GM19239 (cell line): ENCODE measurements around the gene FGGY.

Source experiments
- DNase-seq: peaks from one replicate; pipeline ENCODE4 v3.0.0; 2011; ENCODE audit warnings: low spot score; ENCODE audit not compliant: insufficient read length
- FAIRE-seq: peaks from 2 replicates; lab custom pipeline; 2011; peaks lifted over from hg19 to GRCh38; lab: Jason Lieb, UNC

The FGGY gene

GRCh38 chr1:59759156-59759925, 462.4 kb downstream of the FGGY start:
- FAIRE-seq: peak; percentile 97
- DNase-seq: peak; percentile 62

GRCh38 chr1:59761443-59761842, 464.5 kb downstream of the FGGY start:
- no peak for DNase-seq
- no peak for FAIRE-seq

GRCh38 chr1:59763418-59763817, 466.5 kb downstream of the FGGY start:
- no peak for DNase-seq
- no peak for FAIRE-seq

- no peak for FAIRE-seq
- no peak for DNase-seq
These were observed 468.3 kb downstream of the FGGY start for GRCh38 chr1:59765011-59765730.

- no peak for FAIRE-seq
- no peak for DNase-seq
These were observed 469.4 kb downstream of the FGGY start for GRCh38 chr1:59766227-59766855.

- FAIRE-seq (no peak), DNase-seq (no peak)
These were observed 470.2 kb downstream of the FGGY start for GRCh38 chr1:59767119-59767518.

- DNase-seq (no peak), FAIRE-seq (no peak)
These were observed 472.2 kb downstream of the FGGY start for GRCh38 chr1:59768792-59769735.

- DNase-seq (no peak), FAIRE-seq (no peak)
These were observed 472.8 kb downstream of the FGGY start for GRCh38 chr1:59769736-59770095.

- DNase-seq (no peak), FAIRE-seq (no peak)
These were observed 474.5 kb downstream of the FGGY start for GRCh38 chr1:59771361-59771760.

GRCh38 chr1:59775480-59775879, 478.6 kb downstream of the FGGY start:
- FAIRE-seq: no peak
- no peak for DNase-seq

GRCh38 chr1:59776960-59777852, 480.3 kb downstream of the FGGY start:
- FAIRE-seq (no peak), DNase-seq (no peak)

GRCh38 chr1:59779949-59780348, 483.1 kb downstream of the FGGY start:
- no peak for DNase-seq
- no peak for FAIRE-seq

- no peak for FAIRE-seq
These were observed 491.9 kb downstream of the FGGY start for GRCh38 chr1:59788825-59789224.

GRCh38 chr1:59798600-59798999, 501.7 kb downstream of the FGGY start:
- DNase-seq (no peak), FAIRE-seq (no peak)

More at GRCh38 chr1:59788825-59789224, 491.9 kb downstream of the FGGY start:
- DNase-seq: no peak

- FAIRE-seq: no peak
- DNase-seq: no peak
These were observed 506.7 kb downstream of the FGGY start for GRCh38 chr1:59803458-59804038.

GRCh38 chr1:59804301-59804700, 507.4 kb downstream of the FGGY start:
- no peak for DNase-seq
- FAIRE-seq: peak; percentile 21

GRCh38 chr1:59805554-59805953, 508.7 kb downstream of the FGGY start:
- no peak for DNase-seq
- no peak for FAIRE-seq
